ENCODE data around the gene CFHR5.

- TF ChIP-seq GATA2 (IDR thresholded peaks at IDR 0.05; ENCODE audit: low read depth, low read length): no peak
- TF ChIP-seq GATA3 (IDR thresholded peaks at IDR 0.05; ENCODE audit: low read depth, low read length): no peak
These were observed 25.5 kb upstream of the CFHR5 start for GRCh38 chr1:196951711-196952394.

Data from SH-SY5Y (cell line).